Measurements from ENCODE around the gene FAM117A.

GRCh38 chr17:49691086-49691676 lies 72.8 kb downstream of the FAM117A start:
- TF ChIP-seq CTCF (IDR thresholded peaks at IDR 0.05) (no peak), POLR2A (IDR thresholded peaks at IDR 0.05) (no peak)

Measured in upper lobe of left lung (tissue), 4 donors.